Ovary (tissue), 3 donors: ENCODE results near the gene STAT5B.

Experiments
- EP300 ChIP-seq: sonication (generic); formaldehyde crosslinking; IDR thresholded peaks from one replicate; pipeline ENCODE4 v1.6.1; 2017; ENCODE audit warnings: antibody characterized with exemption
- POLR2A ChIP-seq: fragments of 450-650 bp; IDR thresholded peaks from one replicate; pipeline ENCODE4 v1.6.1; 2017; ENCODE audit warnings: antibody characterized with exemption, mild to moderate bottlenecking, moderate library complexity
- TF ChIP-seq, protein P1 (sequence below), 3 donors: fragments of 450-650 bp in 2 of 3; fragments of 200-600 bp in 1 of 3; IDR thresholded peaks; one replicate each; pipeline versions ENCODE4 v1.5.1 to v1.8.0; 2016 to 2022; ENCODE audit warnings: antibody characterized with exemption in 3 of 3, mild to moderate bottlenecking in 1 of 3
- donor health status: DM: no; HTN: no; CAD: no.

DNA sequence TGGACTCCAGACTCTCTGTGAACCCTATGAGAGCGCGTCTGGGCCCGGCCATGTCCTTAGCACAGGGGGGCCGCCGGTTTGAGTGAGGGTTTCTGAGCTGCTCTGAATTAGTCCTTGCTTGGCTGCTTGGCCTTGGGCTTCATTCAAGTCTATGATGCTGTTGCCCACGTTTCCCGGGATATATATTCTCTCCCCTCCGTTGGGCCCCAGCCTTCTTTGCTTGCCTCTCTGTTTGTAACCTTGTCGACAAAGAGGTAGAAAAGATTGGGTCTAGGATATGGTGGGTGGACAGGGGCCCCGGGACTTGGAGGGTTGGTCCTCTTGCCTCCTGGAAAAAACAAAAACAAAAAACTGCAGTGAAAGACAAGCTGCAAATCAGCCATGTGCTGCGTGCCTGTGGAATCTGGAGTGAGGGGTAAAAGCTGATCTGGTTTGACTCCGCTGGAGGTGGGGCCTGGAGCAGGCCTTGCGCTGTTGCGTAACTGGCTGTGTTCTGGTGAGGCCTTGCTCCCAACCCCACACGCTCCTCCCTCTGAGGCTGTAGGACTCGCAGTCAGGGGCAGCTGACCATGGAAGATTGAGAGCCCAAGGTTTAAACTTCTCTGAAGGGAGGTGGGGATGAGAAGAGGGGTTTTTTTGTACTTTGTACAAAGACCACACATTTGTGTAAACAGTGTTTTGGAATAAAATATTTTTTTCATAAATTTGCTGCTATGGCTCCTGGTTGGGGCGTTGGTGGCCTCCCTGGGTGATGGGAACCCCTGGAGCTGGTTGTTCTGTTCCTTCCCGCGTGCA is 35.2 kb upstream of the STAT5B start:
- TF ChIP-seq EP300: no peak
- TF ChIP-seq, protein P1, sequence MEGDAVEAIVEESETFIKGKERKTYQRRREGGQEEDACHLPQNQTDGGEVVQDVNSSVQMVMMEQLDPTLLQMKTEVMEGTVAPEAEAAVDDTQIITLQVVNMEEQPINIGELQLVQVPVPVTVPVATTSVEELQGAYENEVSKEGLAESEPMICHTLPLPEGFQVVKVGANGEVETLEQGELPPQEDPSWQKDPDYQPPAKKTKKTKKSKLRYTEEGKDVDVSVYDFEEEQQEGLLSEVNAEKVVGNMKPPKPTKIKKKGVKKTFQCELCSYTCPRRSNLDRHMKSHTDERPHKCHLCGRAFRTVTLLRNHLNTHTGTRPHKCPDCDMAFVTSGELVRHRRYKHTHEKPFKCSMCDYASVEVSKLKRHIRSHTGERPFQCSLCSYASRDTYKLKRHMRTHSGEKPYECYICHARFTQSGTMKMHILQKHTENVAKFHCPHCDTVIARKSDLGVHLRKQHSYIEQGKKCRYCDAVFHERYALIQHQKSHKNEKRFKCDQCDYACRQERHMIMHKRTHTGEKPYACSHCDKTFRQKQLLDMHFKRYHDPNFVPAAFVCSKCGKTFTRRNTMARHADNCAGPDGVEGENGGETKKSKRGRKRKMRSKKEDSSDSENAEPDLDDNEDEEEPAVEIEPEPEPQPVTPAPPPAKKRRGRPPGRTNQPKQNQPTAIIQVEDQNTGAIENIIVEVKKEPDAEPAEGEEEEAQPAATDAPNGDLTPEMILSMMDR (IDR thresholded peaks at IDR 0.05): no peak
- TF ChIP-seq POLR2A: peak; percentile 47
